Measurements from ENCODE around the gene SLC23A2.

SLC23A2 gene

GRCh38 chr20:4893709-4894108, 107.6 kb downstream of the SLC23A2 start:
- H3K27me3 ChIP-seq (ENCODE audit: control insufficient read depth, insufficient read depth, low read length), result no peaks in the 10 kb centered on the region
- no peak overlapping the region for H3K4me3 ChIP-seq (ENCODE audit: low read length)
- H3K4me2 ChIP-seq (ENCODE audit: low read length), result no peak overlapping the region
- no peaks in the 10 kb centered on the region for H3K9me3 ChIP-seq (replicated peaks; ENCODE audit: low read length)
- H3K4me1 ChIP-seq (ENCODE audit: control insufficient read depth, insufficient read depth, low read length), result peaks cover 11% of the 10 kb centered on the region
- no peaks in the 10 kb centered on the region for H3K36me3 ChIP-seq (ENCODE audit: insufficient read depth, low read length)
- H3K9ac ChIP-seq (ENCODE audit: low read depth, low read length), result no peak overlapping the region

GRCh38 chr20:4891997-4892396, 109.3 kb downstream of the SLC23A2 start:
- no peak overlapping the region for H3K4me3 ChIP-seq (ENCODE audit: low read length)
- no peak overlapping the region for H3K4me2 ChIP-seq (ENCODE audit: low read length)
- H3K9me3 ChIP-seq (replicated peaks; ENCODE audit: low read length), result no peaks in the 10 kb centered on the region
- H3K36me3 ChIP-seq (ENCODE audit: insufficient read depth, low read length), result no peaks in the 10 kb centered on the region
- H3K27me3 ChIP-seq (ENCODE audit: control insufficient read depth, insufficient read depth, low read length), result no peaks in the 10 kb centered on the region
- H3K9ac ChIP-seq (ENCODE audit: low read depth, low read length), result no peak overlapping the region
- no peaks in the 10 kb centered on the region for H3K4me1 ChIP-seq (ENCODE audit: control insufficient read depth, insufficient read depth, low read length)

- Histone ChIP-seq H3K9me3 (replicated peaks; ENCODE audit: low read length) (no peaks in the 10 kb centered on the region), H3K36me3 (ENCODE audit: insufficient read depth, low read length) (no peaks in the 10 kb centered on the region), H3K4me3 (ENCODE audit: low read length) (no peak overlapping the region), H3K9ac (ENCODE audit: low read depth, low read length) (no peak overlapping the region), H3K4me1 (ENCODE audit: control insufficient read depth, insufficient read depth, low read length) (no peaks in the 10 kb centered on the region), H3K4me2 (ENCODE audit: low read length) (no peak overlapping the region), H3K27me3 (ENCODE audit: control insufficient read depth, insufficient read depth, low read length) (no peaks in the 10 kb centered on the region)
Observed at GRCh38 chr20:4891190-4891763, 110.0 kb downstream of the SLC23A2 start.

- Histone ChIP-seq H3K36me3 (ENCODE audit: insufficient read depth, low read length) (no peaks in the 10 kb centered on the region), H3K4me3 (ENCODE audit: low read length) (no peak overlapping the region)
Observed at GRCh38 chr20:4889446-4889845, 111.9 kb downstream of the SLC23A2 start.

GRCh38 chr20:4887586-4887985, 113.7 kb downstream of the SLC23A2 start:
- no peaks in the 10 kb centered on the region for H3K4me1 ChIP-seq (ENCODE audit: control insufficient read depth, insufficient read depth, low read length)

More at GRCh38 chr20:4889446-4889845, 111.9 kb downstream of the SLC23A2 start:
- no peak overlapping the region for H3K9ac ChIP-seq (ENCODE audit: low read depth, low read length)
- H3K9me3 ChIP-seq (replicated peaks; ENCODE audit: low read length), result no peaks in the 10 kb centered on the region
- no peak overlapping the region for H3K4me2 ChIP-seq (ENCODE audit: low read length)
- H3K27me3 ChIP-seq (ENCODE audit: control insufficient read depth, insufficient read depth, low read length), result no peaks in the 10 kb centered on the region
- no peaks in the 10 kb centered on the region for H3K4me1 ChIP-seq (ENCODE audit: control insufficient read depth, insufficient read depth, low read length)

GRCh38 chr20:4886771-4887527, 114.4 kb downstream of the SLC23A2 start:
- peaks cover 4% of the 10 kb centered on the region for H3K36me3 ChIP-seq (ENCODE audit: insufficient read depth, low read length)

More at GRCh38 chr20:4887586-4887985, 113.7 kb downstream of the SLC23A2 start:
- H3K9ac ChIP-seq (ENCODE audit: low read depth, low read length), result no peak overlapping the region
- no peak overlapping the region for H3K4me3 ChIP-seq (ENCODE audit: low read length)
- H3K36me3 ChIP-seq (ENCODE audit: insufficient read depth, low read length), result peaks cover 4% of the 10 kb centered on the region
- no peaks in the 10 kb centered on the region for H3K9me3 ChIP-seq (replicated peaks; ENCODE audit: low read length)
- H3K27me3 ChIP-seq (ENCODE audit: control insufficient read depth, insufficient read depth, low read length), result no peaks in the 10 kb centered on the region
- H3K4me2 ChIP-seq (ENCODE audit: low read length), result no peak overlapping the region

GRCh38 chr20:4885877-4886276, 115.4 kb downstream of the SLC23A2 start:
- Histone ChIP-seq H3K4me3 (ENCODE audit: low read length) (no peak overlapping the region), H3K9me3 (replicated peaks; ENCODE audit: low read length) (no peaks in the 10 kb centered on the region), H3K9ac (ENCODE audit: low read depth, low read length) (no peak overlapping the region), H3K4me2 (ENCODE audit: low read length) (no peak overlapping the region), H3K27me3 (ENCODE audit: control insufficient read depth, insufficient read depth, low read length) (no peaks in the 10 kb centered on the region), H3K4me1 (ENCODE audit: control insufficient read depth, insufficient read depth, low read length) (no peaks in the 10 kb centered on the region), H3K36me3 (ENCODE audit: insufficient read depth, low read length) (peaks cover 4% of the 10 kb centered on the region)

More at GRCh38 chr20:4886771-4887527, 114.4 kb downstream of the SLC23A2 start:
- no peaks in the 10 kb centered on the region for H3K9me3 ChIP-seq (replicated peaks; ENCODE audit: low read length)
- H3K4me3 ChIP-seq (ENCODE audit: low read length), result no peak overlapping the region
- H3K4me1 ChIP-seq (ENCODE audit: control insufficient read depth, insufficient read depth, low read length), result no peaks in the 10 kb centered on the region
- no peaks in the 10 kb centered on the region for H3K27me3 ChIP-seq (ENCODE audit: control insufficient read depth, insufficient read depth, low read length)
- no peak overlapping the region for H3K9ac ChIP-seq (ENCODE audit: low read depth, low read length)
- no peak overlapping the region for H3K4me2 ChIP-seq (ENCODE audit: low read length)

- Histone ChIP-seq H3K4me3 (ENCODE audit: low read length) (no peak overlapping the region), H3K27me3 (ENCODE audit: control insufficient read depth, insufficient read depth, low read length) (no peaks in the 10 kb centered on the region), H3K4me1 (ENCODE audit: control insufficient read depth, insufficient read depth, low read length) (no peaks in the 10 kb centered on the region), H3K4me2 (ENCODE audit: low read length) (no peak overlapping the region), H3K9ac (ENCODE audit: low read depth, low read length) (no peak overlapping the region), H3K9me3 (replicated peaks; ENCODE audit: low read length) (no peaks in the 10 kb centered on the region), H3K36me3 (ENCODE audit: insufficient read depth, low read length) (peaks cover 7% of the 10 kb centered on the region)
Observed at GRCh38 chr20:4883546-4883945, 117.8 kb downstream of the SLC23A2 start.

- Histone ChIP-seq H3K9ac (ENCODE audit: low read depth, low read length) (no peak overlapping the region), H3K27me3 (ENCODE audit: control insufficient read depth, insufficient read depth, low read length) (no peaks in the 10 kb centered on the region), H3K36me3 (ENCODE audit: insufficient read depth, low read length) (peaks cover 7% of the 10 kb centered on the region), H3K4me3 (ENCODE audit: low read length) (no peak overlapping the region), H3K4me2 (ENCODE audit: low read length) (no peak overlapping the region), H3K4me1 (ENCODE audit: control insufficient read depth, insufficient read depth, low read length) (no peaks in the 10 kb centered on the region), H3K9me3 (replicated peaks; ENCODE audit: low read length) (no peaks in the 10 kb centered on the region)
Observed at GRCh38 chr20:4883051-4883450, 118.3 kb downstream of the SLC23A2 start.

GRCh38 chr20:4881006-4881730, 120.1 kb downstream of the SLC23A2 start:
- H3K9ac ChIP-seq (ENCODE audit: low read depth, low read length), result no peak overlapping the region
- H3K9me3 ChIP-seq (replicated peaks; ENCODE audit: low read length), result no peaks in the 10 kb centered on the region
- H3K36me3 ChIP-seq (ENCODE audit: insufficient read depth, low read length), result peaks cover 7% of the 10 kb centered on the region
- no peaks in the 10 kb centered on the region for H3K27me3 ChIP-seq (ENCODE audit: control insufficient read depth, insufficient read depth, low read length)
- no peak overlapping the region for H3K4me2 ChIP-seq (ENCODE audit: low read length)
- no peaks in the 10 kb centered on the region for H3K4me1 ChIP-seq (ENCODE audit: control insufficient read depth, insufficient read depth, low read length)
- H3K4me3 ChIP-seq (ENCODE audit: low read length), result no peak overlapping the region

- Histone ChIP-seq H3K27me3 (ENCODE audit: control insufficient read depth, insufficient read depth, low read length) (no peaks in the 10 kb centered on the region), H3K4me3 (ENCODE audit: low read length) (no peak overlapping the region), H3K36me3 (ENCODE audit: insufficient read depth, low read length) (peaks cover 12% of the 10 kb centered on the region), H3K9ac (ENCODE audit: low read depth, low read length) (no peak overlapping the region), H3K4me2 (ENCODE audit: low read length) (no peak overlapping the region), H3K9me3 (replicated peaks; ENCODE audit: low read length) (no peaks in the 10 kb centered on the region), H3K4me1 (ENCODE audit: control insufficient read depth, insufficient read depth, low read length) (no peaks in the 10 kb centered on the region)
Observed at GRCh38 chr20:4880051-4880450, 121.3 kb downstream of the SLC23A2 start.
